ENCODE results near the gene TEX261.

The TEX261 gene

GRCh38 chr2:70985283-70985688 lies 9.4 kb downstream of the TEX261 start:
- Histone ChIP-seq H3K36me3 (replicated peaks) (peaks cover 25% of the 10 kb centered on the region), H3K27ac (no peak overlapping the region), H3K27me3 (replicated peaks) (no peaks in the 10 kb centered on the region), H3K4me3 (ENCODE audit: low read depth, low read length) (no peak overlapping the region)
- DNase-seq: no peak
- in situ Hi-C loops (cut with HindIII; ENCODE audit: low pct_ligation_motif_present, low sequenced_read_pairs): no loop called here
- no peak for TF ChIP-seq CTCF (IDR thresholded peaks at IDR 0.05; ENCODE audit: low read depth, low read length, missing control alignments)

GRCh38 chr2:70984576-70985282 lies 9.9 kb downstream of the TEX261 start:
- in situ Hi-C loops (cut with HindIII; ENCODE audit: low pct_ligation_motif_present, low sequenced_read_pairs): no loop called here
- Histone ChIP-seq H3K36me3 (replicated peaks) (peaks cover 25% of the 10 kb centered on the region), H3K27ac (no peak overlapping the region), H3K27me3 (replicated peaks) (no peaks in the 10 kb centered on the region), H3K4me3 (ENCODE audit: low read depth, low read length) (no peak overlapping the region)
- TF ChIP-seq CTCF (IDR thresholded peaks at IDR 0.05; ENCODE audit: low read depth, low read length, missing control alignments): peak; percentile 95
- no peak for DNase-seq

- H3K27ac ChIP-seq: no peak overlapping the region
- in situ Hi-C loops (cut with HindIII; ENCODE audit: low pct_ligation_motif_present, low sequenced_read_pairs): no loop called here
- H3K4me3 ChIP-seq (ENCODE audit: low read depth, low read length): no peak overlapping the region
- no peak for TF ChIP-seq CTCF (IDR thresholded peaks at IDR 0.05; ENCODE audit: low read depth, low read length, missing control alignments)
- H3K36me3 ChIP-seq (replicated peaks): peaks cover 23% of the 10 kb centered on the region
- H3K27me3 ChIP-seq (replicated peaks): no peaks in the 10 kb centered on the region
- no peak for DNase-seq
Observed at GRCh38 chr2:70984228-70984575, 10.5 kb downstream of the TEX261 start.

GRCh38 chr2:70983506-70984227 lies 11.0 kb downstream of the TEX261 start:
- in situ Hi-C loops (cut with HindIII; ENCODE audit: low pct_ligation_motif_present, low sequenced_read_pairs): no loop called here

GRCh38 chr2:70982971-70983370 lies 11.7 kb downstream of the TEX261 start:
- H3K27me3 ChIP-seq (replicated peaks): no peaks in the 10 kb centered on the region
- in situ Hi-C loops (cut with HindIII; ENCODE audit: low pct_ligation_motif_present, low sequenced_read_pairs): no loop called here
- no peak overlapping the region for H3K27ac ChIP-seq
- H3K4me3 ChIP-seq (ENCODE audit: low read depth, low read length): no peak overlapping the region
- peaks cover 10% of the 10 kb centered on the region for H3K36me3 ChIP-seq (replicated peaks)
- no peak for DNase-seq
- TF ChIP-seq CTCF (IDR thresholded peaks at IDR 0.05; ENCODE audit: low read depth, low read length, missing control alignments): no peak

More at GRCh38 chr2:70983506-70984227, 11.0 kb downstream of the TEX261 start:
- H3K4me3 ChIP-seq (ENCODE audit: low read depth, low read length): no peak overlapping the region
- H3K36me3 ChIP-seq (replicated peaks): peaks cover 17% of the 10 kb centered on the region
- no peak overlapping the region for H3K27ac ChIP-seq
- no peak for DNase-seq
- H3K27me3 ChIP-seq (replicated peaks): no peaks in the 10 kb centered on the region
- no peak for TF ChIP-seq CTCF (IDR thresholded peaks at IDR 0.05; ENCODE audit: low read depth, low read length, missing control alignments)

Measured in brain microvascular endothelial cell (primary cell).